IPS-18c (cell line): ENCODE results near the gene PLCB4.

ENCODE experiments used
- H3K4me3 ChIP-seq: 2 replicates; pipeline ENCODE4 v1.7.0; 2013; ENCODE audit warnings: low read depth, mild to moderate bottlenecking, low read length, moderate library complexity; ENCODE audit not compliant: insufficient read depth
- H3K9me3 ChIP-seq: one replicate; pipeline ENCODE4 v1.6.1; 2013; ENCODE audit warnings: mild to moderate bottlenecking, low read length, moderate library complexity; ENCODE audit not compliant: control insufficient read depth, insufficient read depth

The PLCB4 gene

GRCh38 chr20:9119776-9120175 is 50.9 kb downstream of the PLCB4 start:
- Histone ChIP-seq H3K9me3 (no peaks in the 10 kb centered on the region), H3K4me3 (no peak overlapping the region)

GRCh38 chr20:9121211-9121610 is 52.3 kb downstream of the PLCB4 start:
- H3K4me3 ChIP-seq: no peak overlapping the region
- no peaks in the 10 kb centered on the region for H3K9me3 ChIP-seq

GRCh38 chr20:9122571-9122970 is 53.7 kb downstream of the PLCB4 start:
- no peaks in the 10 kb centered on the region for H3K9me3 ChIP-seq
- H3K4me3 ChIP-seq: no peak overlapping the region

- no peak overlapping the region for H3K4me3 ChIP-seq
- no peaks in the 10 kb centered on the region for H3K9me3 ChIP-seq
Measured at GRCh38 chr20:9126527-9126926, 57.6 kb downstream of the PLCB4 start.

GRCh38 chr20:9128568-9128967 is 59.7 kb downstream of the PLCB4 start:
- H3K9me3 ChIP-seq: no peaks in the 10 kb centered on the region
- no peak overlapping the region for H3K4me3 ChIP-seq

- Histone ChIP-seq H3K9me3 (no peaks in the 10 kb centered on the region), H3K4me3 (no peak overlapping the region)
Measured at GRCh38 chr20:9129756-9130155, 60.9 kb downstream of the PLCB4 start.

GRCh38 chr20:9130521-9130920 is 61.6 kb downstream of the PLCB4 start:
- no peaks in the 10 kb centered on the region for H3K9me3 ChIP-seq
- H3K4me3 ChIP-seq: no peak overlapping the region

- H3K9me3 ChIP-seq: no peaks in the 10 kb centered on the region
Measured at GRCh38 chr20:9131841-9132240, 63.0 kb downstream of the PLCB4 start.

GRCh38 chr20:9134346-9134745 is 65.5 kb downstream of the PLCB4 start:
- Histone ChIP-seq H3K4me3 (no peak overlapping the region), H3K9me3 (no peaks in the 10 kb centered on the region)

More at GRCh38 chr20:9131841-9132240, 63.0 kb downstream of the PLCB4 start:
- H3K4me3 ChIP-seq: no peak overlapping the region

GRCh38 chr20:9136114-9136513 is 67.2 kb downstream of the PLCB4 start:
- H3K9me3 ChIP-seq: no peaks in the 10 kb centered on the region
- H3K4me3 ChIP-seq: no peak overlapping the region

- no peaks in the 10 kb centered on the region for H3K9me3 ChIP-seq
- no peak overlapping the region for H3K4me3 ChIP-seq
Measured at GRCh38 chr20:9137001-9137400, 68.1 kb downstream of the PLCB4 start.

- H3K9me3 ChIP-seq: no peaks in the 10 kb centered on the region
- H3K4me3 ChIP-seq: no peak overlapping the region
Measured at GRCh38 chr20:9139106-9139833, 70.4 kb downstream of the PLCB4 start.

- no peaks in the 10 kb centered on the region for H3K9me3 ChIP-seq
- H3K4me3 ChIP-seq: no peak overlapping the region
Measured at GRCh38 chr20:9140162-9140760, 71.4 kb downstream of the PLCB4 start.

GRCh38 chr20:9141070-9141469 is 72.2 kb downstream of the PLCB4 start:
- Histone ChIP-seq H3K4me3 (no peak overlapping the region), H3K9me3 (no peaks in the 10 kb centered on the region)

- Histone ChIP-seq H3K9me3 (no peaks in the 10 kb centered on the region), H3K4me3 (no peak overlapping the region)
Measured at GRCh38 chr20:9141921-9142320, 73.0 kb downstream of the PLCB4 start.

- no peak overlapping the region for H3K4me3 ChIP-seq
- H3K9me3 ChIP-seq: no peaks in the 10 kb centered on the region
Measured at GRCh38 chr20:9142809-9143208, 73.9 kb downstream of the PLCB4 start.

- H3K9me3 ChIP-seq: no peaks in the 10 kb centered on the region
Measured at GRCh38 chr20:9143926-9144325, 75.0 kb downstream of the PLCB4 start.

GRCh38 chr20:9144643-9145042 is 75.8 kb downstream of the PLCB4 start:
- Histone ChIP-seq H3K4me3 (no peak overlapping the region), H3K9me3 (no peaks in the 10 kb centered on the region)

More at GRCh38 chr20:9143926-9144325, 75.0 kb downstream of the PLCB4 start:
- no peak overlapping the region for H3K4me3 ChIP-seq

GRCh38 chr20:9145142-9145541 is 76.3 kb downstream of the PLCB4 start:
- H3K9me3 ChIP-seq: no peaks in the 10 kb centered on the region
- H3K4me3 ChIP-seq: no peak overlapping the region
